A673 (cell line): ENCODE data around the gene C1QB.

ENCODE experiments used
- EZH2 ChIP-seq: fragments of 200-600 bp; sonication (generic); IDR thresholded peaks from 2 replicates; pipeline ENCODE4 v1.6.1; 2017; ENCODE audit warnings: borderline replicate concordance, low read depth, mild to moderate bottlenecking, mixed read lengths, antibody characterized with exemption, low read length; ENCODE audit not compliant: poor library complexity, severe bottlenecking
- TF ChIP-seq, protein P1 (sequence below): fragments of 300-800, 200-600 bp; sonication (generic); conservative IDR thresholded peaks from 2 replicates; pipeline ENCODE4 v1.5.1; 2017; ENCODE audit warnings: low read depth, mild to moderate bottlenecking, antibody characterized with exemption, low read length, moderate library complexity, mixed read lengths

DNA sequence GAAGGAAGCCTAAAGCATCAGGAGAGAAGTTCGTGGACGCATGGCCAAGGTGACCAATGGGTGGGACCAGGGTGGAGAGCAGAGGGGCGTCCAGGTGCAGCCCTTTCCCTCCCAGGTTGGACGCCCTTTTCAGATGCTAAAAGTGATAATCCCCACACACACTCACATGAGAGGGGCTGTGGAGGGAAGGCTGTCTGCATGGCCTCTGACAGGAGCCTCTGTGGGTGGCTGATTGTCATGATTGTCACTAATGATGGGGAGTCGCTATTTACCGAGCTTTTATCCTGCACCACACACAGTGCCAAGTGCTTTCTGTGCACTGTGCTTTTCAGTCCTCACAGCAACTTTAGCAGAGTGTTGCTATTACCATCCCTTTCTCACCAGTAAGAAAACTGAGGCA lies 43.7 kb upstream of the C1QB start:
- TF ChIP-seq, protein P1, sequence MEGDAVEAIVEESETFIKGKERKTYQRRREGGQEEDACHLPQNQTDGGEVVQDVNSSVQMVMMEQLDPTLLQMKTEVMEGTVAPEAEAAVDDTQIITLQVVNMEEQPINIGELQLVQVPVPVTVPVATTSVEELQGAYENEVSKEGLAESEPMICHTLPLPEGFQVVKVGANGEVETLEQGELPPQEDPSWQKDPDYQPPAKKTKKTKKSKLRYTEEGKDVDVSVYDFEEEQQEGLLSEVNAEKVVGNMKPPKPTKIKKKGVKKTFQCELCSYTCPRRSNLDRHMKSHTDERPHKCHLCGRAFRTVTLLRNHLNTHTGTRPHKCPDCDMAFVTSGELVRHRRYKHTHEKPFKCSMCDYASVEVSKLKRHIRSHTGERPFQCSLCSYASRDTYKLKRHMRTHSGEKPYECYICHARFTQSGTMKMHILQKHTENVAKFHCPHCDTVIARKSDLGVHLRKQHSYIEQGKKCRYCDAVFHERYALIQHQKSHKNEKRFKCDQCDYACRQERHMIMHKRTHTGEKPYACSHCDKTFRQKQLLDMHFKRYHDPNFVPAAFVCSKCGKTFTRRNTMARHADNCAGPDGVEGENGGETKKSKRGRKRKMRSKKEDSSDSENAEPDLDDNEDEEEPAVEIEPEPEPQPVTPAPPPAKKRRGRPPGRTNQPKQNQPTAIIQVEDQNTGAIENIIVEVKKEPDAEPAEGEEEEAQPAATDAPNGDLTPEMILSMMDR: no peak
- TF ChIP-seq EZH2: no peak
